Stomach (tissue), 9 donors: ENCODE results near the gene ZNF519. TPM values are rescaled to one million over a fixed set of nuclear protein-coding genes. Genes with fewer than 3 reads are reported as not detected.

ENCODE experiments used
- DNase-seq, 2 donors: peaks; one replicate each; pipeline versions ENCODE4 v3.0.0 to v3.0.0-alpha.2; 2013 to 2019
- H3K27ac ChIP-seq, 5 donors: fragments of 200-600 bp in 4 of 5; sonication (generic) in 4 of 5; one replicate each; pipeline ENCODE4 v1.5.1; 2013 to 2019; ENCODE audit warnings: mild to moderate bottlenecking in 1 of 5, moderate library complexity in 1 of 5
- H3K27me3 ChIP-seq, 3 donors: fragments of 200-600 bp; sonication (generic); one replicate each; pipeline ENCODE4 v1.5.1; 2017 to 2019; ENCODE audit warnings: mixed run types in 1 of 3
- H3K36me3 ChIP-seq, 4 donors: fragments of 200-600 bp; sonication (generic); 1 replicate in 3 of 4; 2 replicates in 1 of 4; pipeline ENCODE4 v1.5.1; 2016 to 2019
- H3K4me1 ChIP-seq, 4 donors: fragments of 200-600 bp; sonication (generic); one replicate each; pipeline ENCODE4 v1.5.1; 2016 to 2019
- H3K4me3 ChIP-seq, 4 donors: fragments of 200-600 bp; sonication (generic) in 3 of 4; one replicate each; pipeline ENCODE4 v1.5.1; 2016 to 2019; ENCODE audit warnings: mild to moderate bottlenecking in 1 of 4
- H3K9me3 ChIP-seq, 4 donors: fragments of 200-600 bp; sonication (generic); one replicate each; pipeline ENCODE4 v1.5.1; 2016 to 2019
- CTCF ChIP-seq, 7 experiments: fragments of 450-650 bp in 4 of 7; fragments of 200-600 bp in 3 of 7; sonication (generic) in 3 of 7; IDR thresholded peaks; one replicate each; pipeline ENCODE4 v1.5.1; 2016 to 2019; ENCODE audit warnings: antibody characterized with exemption in 7 of 7, control low read depth in 2 of 7, mild to moderate bottlenecking in 1 of 7
- EP300 ChIP-seq: sonication (generic); formaldehyde crosslinking; IDR thresholded peaks from one replicate; pipeline ENCODE4 v1.6.1; 2017; ENCODE audit warnings: antibody characterized with exemption
- POLR2A ChIP-seq, 4 donors: fragments of 450-650 bp; IDR thresholded peaks; one replicate each; pipeline ENCODE4 v1.6.1; 2016; ENCODE audit warnings: antibody characterized with exemption in 4 of 4, control low read depth in 2 of 4, mild to moderate bottlenecking in 1 of 4, moderate library complexity in 1 of 4
- POLR2AphosphoS5 ChIP-seq, 3 donors: sonication (generic); formaldehyde crosslinking; IDR thresholded peaks; one replicate each; pipeline ENCODE4 v1.6.1; 2016; ENCODE audit warnings: antibody characterized with exemption in 3 of 3
- WGBS, 5 donors: extraction: QIAGEN DNeasy Blood & Tissue Kit in 3 of 5; methylation state at CpG; one replicate each; pipeline versions ENCODE4 v1.1.5 to v1.1.7; 2013 to 2018; 5-methylcytosine and 5-hydroxymethylcytosine counted together
- intact Hi-C: fragments of 100-400 bp; cut with DNase I; formaldehyde crosslinking; loops from one replicate; pipeline ENCODE4 v1.15.1; 2023; ENCODE audit warnings: low total_unique reads
- polyA plus RNA-seq, 3 donors: library from polyadenylated mRNA; stranded (reverse); fragments of 200-250 nt; gene quantifications; one replicate each; pipeline ENCODE4 v1.2.3, GENCODE V29; 2013
- total RNA-seq, 5 donors: library from RNA; depleted of rRNA; stranded (reverse); fragments of >200 nt; gene quantifications; one replicate each; pipeline versions ENCODE4 v1.1.0 to v1.2.3, GENCODE V29; 2014 to 2016
- donor health status: healthy with polysubstance abuse.
- donor health status: Bipolar disorder and iron deficiency.
- donor health status: healthy.

The ZNF519 gene
- total and polyA plus RNA-seq, 8 donors, result 0.58 to 17.4 (median 2.2) TPM; not detected in 1

GRCh38 chr18:14092625-14093306 is 39.5 kb downstream of the ZNF519 start:
- TF ChIP-seq CTCF (IDR thresholded peaks at IDR 0.05) (no peak), POLR2A (IDR thresholded peaks at IDR 0.05) (no peak), POLR2AphosphoS5 (IDR thresholded peaks at IDR 0.05) (no peak), EP300 (no peak)
- 77 to 88% (median 80%) methylated on average over 7 of the region's 7 CpGs for WGBS, 5 donors
- Histone ChIP-seq H3K4me1 (no peaks in the 10 kb centered on the region), H3K4me3 (no peak overlapping the region), H3K9me3 (no peaks in the 10 kb centered on the region), H3K27me3 (no peaks in the 10 kb centered on the region), H3K36me3 (peaks cover 0 to 10% (median 0%) of the 10 kb centered on the region in 4 donors), H3K27ac (no peak overlapping the region)
- no peak for DNase-seq
- intact Hi-C loops, result no loop called here

GRCh38 chr18:14089781-14090180 is 42.5 kb downstream of the ZNF519 start:
- TF ChIP-seq EP300 (no peak), POLR2AphosphoS5 (IDR thresholded peaks at IDR 0.05) (no peak), CTCF (IDR thresholded peaks at IDR 0.05) (no peak), POLR2A (IDR thresholded peaks at IDR 0.05) (no peak)
- intact Hi-C loops, result loop anchor here (5.0 kb wide), 1 partner anchor 262 kb away; no protein-coding TSS in a partner anchor
- H3K36me3 ChIP-seq, result no peaks in the 10 kb centered on the region

GRCh38 chr18:14089191-14089590 is 43.0 kb downstream of the ZNF519 start:
- intact Hi-C loops, result loop anchor here (5.0 kb wide), 1 partner anchor 262 kb away; no protein-coding TSS in a partner anchor
- H3K27me3 ChIP-seq, result no peaks in the 10 kb centered on the region
- H3K4me3 ChIP-seq, result no peak overlapping the region
- no peak for DNase-seq
- 85 to 90% (median 89%) methylated on average over 2 of the region's 2 CpGs for WGBS, 5 donors
- H3K4me1 ChIP-seq, result peaks cover 0 to 4% (median 0%) of the 10 kb centered on the region in 4 donors
- H3K27ac ChIP-seq, result no peak overlapping the region
- H3K36me3 ChIP-seq, result peaks cover 0 to 3% (median 0%) of the 10 kb centered on the region in 4 donors
- no peaks in the 10 kb centered on the region for H3K9me3 ChIP-seq
- TF ChIP-seq POLR2A (IDR thresholded peaks at IDR 0.05) (no peak), CTCF (IDR thresholded peaks at IDR 0.05) (no peak), POLR2AphosphoS5 (IDR thresholded peaks at IDR 0.05) (no peak), EP300 (no peak)

More at GRCh38 chr18:14089781-14090180, 42.5 kb downstream of the ZNF519 start:
- Histone ChIP-seq H3K4me1 (peaks cover 0 to 4% (median 0%) of the 10 kb centered on the region in 4 donors), H3K4me3 (no peak overlapping the region), H3K27ac (no peak overlapping the region), H3K9me3 (no peaks in the 10 kb centered on the region), H3K27me3 (no peaks in the 10 kb centered on the region)
- WGBS, 5 donors, result 81 to 93% (median 86%) methylated on average over 10 of the region's 10 CpGs
- DNase-seq, result no peak

DNA sequence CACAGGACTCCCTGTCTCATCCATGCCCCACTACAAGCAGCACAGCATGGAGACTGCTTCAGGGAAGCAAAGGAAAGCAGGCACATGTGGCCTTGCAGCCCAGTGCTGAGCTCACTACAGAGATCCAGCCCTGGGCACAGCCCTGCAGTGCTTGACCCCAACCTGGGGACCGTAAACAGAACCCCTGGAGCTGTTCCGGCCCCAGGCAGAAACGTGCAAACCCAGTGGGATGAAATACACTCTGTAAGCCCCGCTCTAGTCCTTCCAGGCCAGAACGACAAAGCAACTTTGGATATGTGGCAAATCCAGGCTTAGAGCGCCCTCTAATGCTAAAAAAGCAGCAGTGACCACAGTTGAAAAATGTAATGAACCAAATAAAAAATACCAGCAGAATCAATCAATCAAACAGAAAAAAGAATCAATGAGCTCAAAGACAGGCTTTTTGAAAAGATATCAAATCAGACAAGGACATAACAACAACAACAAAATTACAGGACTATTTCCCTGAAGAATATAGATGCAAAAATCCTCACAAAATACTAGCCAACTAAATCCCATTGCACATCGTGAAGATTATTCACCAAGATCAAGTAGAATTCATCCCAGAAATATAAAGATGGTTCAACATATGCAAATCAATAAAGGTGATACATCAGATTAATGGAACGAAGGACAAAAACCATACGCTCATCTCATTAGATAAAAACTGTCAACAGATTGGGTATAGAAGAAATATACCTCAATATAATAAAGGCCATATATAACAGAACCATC is 45.6 kb downstream of the ZNF519 start:
- H3K4me1 ChIP-seq, result peaks cover 0 to 4% (median 0%) of the 10 kb centered on the region in 4 donors
- WGBS, 5 donors, result 28 to 36% (median 32%) methylated on average over 8 to 9 of the region's 9 CpGs
- H3K9me3 ChIP-seq, result no peaks in the 10 kb centered on the region
- H3K27ac ChIP-seq, result no peak overlapping the region
- TF ChIP-seq POLR2AphosphoS5 (IDR thresholded peaks at IDR 0.05) (no peak), CTCF (IDR thresholded peaks at IDR 0.05) (peak in 5 of 7 experiments; percentile 30 to 76 (median 57))
- intact Hi-C loops, result loop anchor here (5.0 kb wide), 1 partner anchor 259 kb away; no protein-coding TSS in a partner anchor
- no peak overlapping the region for H3K4me3 ChIP-seq
- DNase-seq, result peak in 1 of 2 donors; percentile 73
- H3K36me3 ChIP-seq, result peaks cover 0 to 3% (median 0%) of the 10 kb centered on the region in 4 donors
- no peaks in the 10 kb centered on the region for H3K27me3 ChIP-seq
